IPS-18a (cell line): ENCODE measurements around the gene AOX1.
"Not testable (repeated sequence)": the region's sequence is repeated elsewhere in the genome, so short reads cannot be mapped to it uniquely, and the experiment has no call there.

Experiments
- H3K27ac ChIP-seq: one replicate; pipeline ENCODE4 v1.5.1; 2013; ENCODE audit warnings: low read length
- H3K27me3 ChIP-seq: one replicate; pipeline ENCODE4 v1.6.1; 2013; ENCODE audit warnings: mild to moderate bottlenecking, low read length; ENCODE audit not compliant: control insufficient read depth, insufficient read depth
- H3K36me3 ChIP-seq: one replicate; pipeline ENCODE4 v1.6.1; 2013; ENCODE audit warnings: low read depth, low read length; ENCODE audit not compliant: control insufficient read depth
- H3K4me1 ChIP-seq: one replicate; pipeline ENCODE4 v1.6.1; 2013; ENCODE audit warnings: low read depth, low read length; ENCODE audit not compliant: control insufficient read depth
- H3K4me3 ChIP-seq: one replicate; pipeline ENCODE4 v1.5.1; 2013; ENCODE audit warnings: low read length
- H3K9ac ChIP-seq: one replicate; pipeline ENCODE4 v1.6.1; 2013; ENCODE audit warnings: mild to moderate bottlenecking, low read length, moderate library complexity
- H3K9me3 ChIP-seq: one replicate; pipeline ENCODE4 v1.6.1; 2013; ENCODE audit warnings: low read depth, low read length; ENCODE audit not compliant: control insufficient read depth

The AOX1 gene

DNA sequence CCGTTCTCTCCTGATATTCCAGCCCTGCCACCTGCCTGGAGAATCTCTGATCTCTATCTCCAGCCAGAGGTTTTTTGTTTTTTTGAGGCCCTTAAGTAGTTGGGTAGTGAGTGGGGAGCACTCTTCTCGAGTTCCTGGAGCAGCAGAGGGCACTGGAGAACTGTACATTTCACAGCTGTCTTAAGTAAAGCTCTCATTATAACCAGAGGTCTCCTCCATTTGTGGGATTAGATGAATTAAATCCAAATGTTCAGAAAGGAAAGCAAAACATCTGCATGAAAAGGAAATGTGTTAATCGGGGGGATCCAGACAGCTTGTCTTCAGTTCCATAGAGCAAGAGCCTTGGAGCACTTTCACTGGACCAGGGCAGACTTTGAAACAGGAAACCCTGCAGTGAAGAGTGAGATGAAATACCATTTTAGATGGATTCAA is 32.8 kb downstream of the AOX1 start:
- Histone ChIP-seq H3K27me3 (no peaks in the 10 kb centered on the region), H3K27ac (no peak overlapping the region)

DNA sequence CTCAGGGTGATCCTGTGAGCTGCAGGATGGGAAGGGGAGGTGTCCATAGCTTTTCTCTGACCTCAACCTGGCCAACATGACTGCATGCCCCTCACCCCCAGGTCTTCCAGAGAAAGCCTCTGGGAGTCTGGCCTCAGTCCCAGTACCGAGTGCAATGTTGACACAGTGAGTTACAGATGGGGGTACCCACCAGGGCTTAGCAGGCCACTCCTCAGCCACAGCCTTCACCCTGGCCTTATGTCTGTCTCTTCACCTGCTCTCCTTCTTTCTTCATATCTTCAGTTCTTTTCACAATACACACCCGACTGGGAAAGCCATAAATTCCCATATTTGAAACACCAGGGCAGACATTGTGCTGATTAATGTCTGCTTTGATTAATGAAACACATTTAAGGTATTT is 33.5 kb downstream of the AOX1 start:
- no peaks in the 10 kb centered on the region for H3K9me3 ChIP-seq
- no peaks in the 10 kb centered on the region for H3K27me3 ChIP-seq
- no peaks in the 10 kb centered on the region for H3K36me3 ChIP-seq
- no peaks in the 10 kb centered on the region for H3K4me1 ChIP-seq
- H3K27ac ChIP-seq: no peak overlapping the region
- H3K9ac ChIP-seq: no peak overlapping the region
- no peak overlapping the region for H3K4me3 ChIP-seq

More for the DNA sequence above, 32.8 kb downstream of the AOX1 start:
- Histone ChIP-seq H3K36me3 (no peaks in the 10 kb centered on the region), H3K4me3 (no peak overlapping the region), H3K9me3 (no peaks in the 10 kb centered on the region), H3K9ac (no peak overlapping the region), H3K4me1 (no peaks in the 10 kb centered on the region)

DNA sequence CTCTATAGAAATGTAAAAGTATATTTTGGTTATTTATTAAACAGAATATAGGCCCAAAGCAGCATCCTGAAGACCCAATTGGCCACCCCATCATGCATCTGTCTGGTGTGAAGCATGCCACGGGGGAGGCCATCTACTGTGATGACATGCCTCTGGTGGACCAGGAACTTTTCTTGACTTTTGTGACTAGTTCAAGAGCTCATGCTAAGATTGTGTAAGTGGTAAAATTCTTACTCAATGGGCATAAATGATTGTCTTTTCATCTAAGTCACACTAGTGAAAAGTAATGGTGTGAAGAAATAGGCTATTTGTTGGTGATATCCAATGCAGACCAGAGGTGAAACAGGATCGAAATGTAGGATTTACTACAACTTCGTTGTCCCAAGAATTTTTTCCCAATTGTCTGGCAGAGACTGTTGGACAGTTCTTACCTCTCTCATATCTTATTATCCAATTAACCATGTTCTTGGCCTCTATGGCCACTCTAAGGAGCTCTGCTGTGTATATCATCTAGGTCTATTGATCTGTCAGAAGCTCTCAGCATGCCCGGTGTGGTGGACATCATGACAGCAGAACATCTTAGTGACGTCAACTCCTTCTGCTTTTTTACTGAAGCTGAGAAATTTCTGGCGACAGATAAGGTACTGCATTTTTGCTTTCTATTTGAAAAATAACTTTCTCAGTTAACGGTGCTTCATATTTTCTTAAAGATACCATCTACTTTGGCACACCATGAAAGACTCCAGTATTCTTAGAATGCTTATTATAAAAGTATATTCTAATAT is 35.0 kb downstream of the AOX1 start:
- no peaks in the 10 kb centered on the region for H3K36me3 ChIP-seq
- H3K27me3 ChIP-seq: no peaks in the 10 kb centered on the region
- H3K9me3 ChIP-seq: no peaks in the 10 kb centered on the region
- H3K27ac ChIP-seq: no peak overlapping the region
- H3K4me3 ChIP-seq: no peak overlapping the region
- no peaks in the 10 kb centered on the region for H3K4me1 ChIP-seq
- H3K9ac ChIP-seq: no peak overlapping the region

DNA sequence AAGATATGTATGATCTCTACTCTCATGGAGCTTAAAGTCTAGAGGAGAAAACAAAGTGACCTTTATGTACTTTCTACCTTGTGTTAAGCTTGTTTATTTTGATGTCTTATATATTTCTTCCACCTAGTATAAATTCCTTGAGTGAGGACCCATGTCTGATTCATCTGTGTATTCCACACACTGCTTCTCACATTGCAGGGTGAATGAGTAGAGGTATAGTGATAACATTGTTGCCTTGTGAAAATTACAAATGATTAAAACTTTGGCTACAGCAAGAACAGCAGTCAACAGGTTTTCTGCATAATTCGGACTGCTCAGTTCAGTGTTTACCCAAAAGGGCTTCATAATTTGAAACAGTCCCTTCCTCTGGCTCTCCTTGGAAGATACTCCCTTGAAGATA is 36.3 kb downstream of the AOX1 start:
- no peak overlapping the region for H3K27ac ChIP-seq
- no peak overlapping the region for H3K4me3 ChIP-seq
- no peaks in the 10 kb centered on the region for H3K9me3 ChIP-seq
- no peaks in the 10 kb centered on the region for H3K36me3 ChIP-seq
- H3K27me3 ChIP-seq: no peaks in the 10 kb centered on the region
- H3K9ac ChIP-seq: no peak overlapping the region
- H3K4me1 ChIP-seq: no peaks in the 10 kb centered on the region

DNA sequence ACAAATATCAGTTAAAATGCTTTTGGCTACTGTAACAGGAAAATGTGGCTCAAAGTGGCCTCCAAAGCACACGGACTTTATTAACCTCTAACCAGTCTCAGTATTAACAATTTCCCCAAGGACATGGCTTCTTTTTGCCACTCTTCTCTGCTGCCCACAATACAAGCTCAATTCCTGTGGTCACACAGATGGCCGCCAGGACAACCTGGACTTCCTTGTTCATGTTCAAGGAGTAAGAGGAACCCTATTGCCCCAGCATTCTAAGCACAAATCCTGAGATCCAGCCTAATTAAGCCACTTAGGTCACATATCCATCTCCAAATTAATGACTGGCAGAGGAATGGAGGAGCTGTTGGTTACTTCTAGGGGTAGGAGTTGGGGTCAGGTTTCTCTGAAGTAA is 38.2 kb downstream of the AOX1 start:
- Histone ChIP-seq H3K9me3 (no peaks in the 10 kb centered on the region), H3K4me3 (no peak overlapping the region), H3K27ac (no peak overlapping the region), H3K4me1 (no peaks in the 10 kb centered on the region), H3K36me3 (no peaks in the 10 kb centered on the region), H3K9ac (no peak overlapping the region), H3K27me3 (no peaks in the 10 kb centered on the region)

DNA sequence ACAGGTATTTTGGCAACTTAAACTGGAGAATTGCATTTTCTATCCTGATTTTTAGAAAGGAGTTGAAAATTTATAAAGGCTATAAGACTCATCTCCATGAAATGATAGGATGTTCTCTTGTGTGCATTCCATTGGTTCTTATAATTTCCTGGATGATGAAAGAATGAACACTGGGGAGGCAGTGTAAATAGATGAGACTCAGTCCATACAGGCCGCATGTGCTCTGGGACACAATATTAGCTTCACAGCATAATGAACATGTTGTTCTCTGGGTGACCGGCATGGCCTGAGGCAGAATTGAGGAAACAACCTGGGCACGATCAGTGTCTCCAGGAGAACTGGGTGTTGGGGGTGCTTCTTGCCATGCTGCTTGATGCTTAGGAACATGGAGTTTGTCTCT is 38.8 kb downstream of the AOX1 start:
- H3K9ac ChIP-seq: no peak overlapping the region
- no peaks in the 10 kb centered on the region for H3K9me3 ChIP-seq
- H3K36me3 ChIP-seq: no peaks in the 10 kb centered on the region
- no peaks in the 10 kb centered on the region for H3K4me1 ChIP-seq
- H3K27me3 ChIP-seq: no peaks in the 10 kb centered on the region
- no peak overlapping the region for H3K27ac ChIP-seq
- no peak overlapping the region for H3K4me3 ChIP-seq

DNA sequence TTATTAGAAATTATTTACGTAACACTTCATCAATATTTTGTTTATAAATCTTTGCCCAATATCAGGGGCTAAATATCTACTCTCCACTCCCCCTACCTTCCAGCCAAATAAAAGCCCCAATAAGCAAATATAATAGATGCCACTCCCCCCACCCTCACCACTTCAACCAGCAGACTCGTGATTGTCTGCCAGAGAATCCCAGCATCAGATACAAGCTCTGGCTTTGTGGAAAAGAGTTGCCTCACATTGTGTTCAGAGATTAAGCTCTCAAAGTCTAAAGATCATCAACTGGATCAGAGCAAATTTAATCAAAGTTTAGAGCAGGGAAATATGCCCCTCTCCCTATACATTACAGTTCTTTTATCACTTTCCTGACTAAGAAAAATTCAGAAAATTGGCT is 39.5 kb downstream of the AOX1 start:
- no peaks in the 10 kb centered on the region for H3K27me3 ChIP-seq
- no peaks in the 10 kb centered on the region for H3K36me3 ChIP-seq
- H3K27ac ChIP-seq: no peak overlapping the region
- H3K9me3 ChIP-seq: no peaks in the 10 kb centered on the region
- no peak overlapping the region for H3K9ac ChIP-seq
- no peaks in the 10 kb centered on the region for H3K4me1 ChIP-seq
- no peak overlapping the region for H3K4me3 ChIP-seq

DNA sequence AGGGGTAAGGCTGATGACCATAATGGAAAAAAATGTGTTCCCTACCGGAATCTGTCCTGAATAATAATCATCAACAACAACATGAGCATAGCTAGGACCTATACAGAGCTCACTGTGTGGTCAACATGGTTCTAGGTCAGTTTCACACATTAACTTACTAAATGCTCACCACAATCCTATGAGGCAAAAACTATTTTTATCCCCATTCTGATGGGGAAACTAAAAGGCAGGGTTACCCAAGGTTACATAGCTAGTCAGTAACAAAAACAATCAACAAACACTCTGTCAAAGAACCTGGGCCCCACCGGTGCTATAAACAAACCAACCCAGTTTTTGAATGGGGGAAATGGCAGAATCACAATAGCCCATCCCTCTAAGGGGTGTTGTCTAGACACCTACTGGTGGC is 40.1 kb downstream of the AOX1 start:
- H3K27me3 ChIP-seq: no peaks in the 10 kb centered on the region
- H3K36me3 ChIP-seq: no peaks in the 10 kb centered on the region
- no peak overlapping the region for H3K9ac ChIP-seq
- no peaks in the 10 kb centered on the region for H3K4me1 ChIP-seq
- no peak overlapping the region for H3K4me3 ChIP-seq
- no peak overlapping the region for H3K27ac ChIP-seq
- H3K9me3 ChIP-seq: no peaks in the 10 kb centered on the region

DNA sequence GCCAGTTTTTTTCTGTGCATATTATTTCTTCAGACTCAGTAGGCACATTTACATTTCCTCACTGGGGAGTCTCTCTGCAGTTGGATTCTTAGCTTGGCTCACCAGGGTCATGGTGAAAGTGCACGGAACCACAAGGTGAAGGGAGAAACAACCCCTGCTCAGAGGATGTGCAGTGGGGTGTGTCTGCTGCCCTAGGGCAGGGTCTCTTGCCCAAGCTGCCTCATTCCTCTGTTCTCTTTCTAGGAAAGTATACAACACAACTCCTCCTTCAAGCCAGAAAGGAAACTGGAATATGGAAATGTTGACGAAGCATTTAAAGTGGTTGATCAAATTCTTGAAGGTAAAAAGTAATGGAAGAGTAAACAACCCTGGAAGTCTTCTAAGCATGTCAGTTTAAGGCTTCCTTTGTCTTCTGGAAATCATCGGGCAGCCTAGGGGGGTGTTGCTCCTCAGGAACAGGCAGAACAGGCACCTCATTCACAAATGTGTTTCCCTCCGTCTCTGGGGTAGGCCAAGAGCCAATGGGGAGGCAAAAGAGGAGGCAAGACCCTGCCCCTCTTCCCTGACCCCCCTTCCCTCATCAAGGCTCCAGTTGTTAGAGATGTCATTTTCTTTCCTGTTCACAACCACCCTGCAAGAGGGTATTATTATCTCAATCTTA is 41.4 kb downstream of the AOX1 start:
- H3K27me3 ChIP-seq: no peaks in the 10 kb centered on the region
- no peaks in the 10 kb centered on the region for H3K4me1 ChIP-seq
- H3K36me3 ChIP-seq: no peaks in the 10 kb centered on the region
- H3K9ac ChIP-seq: no peak overlapping the region
- H3K27ac ChIP-seq: no peak overlapping the region
- no peaks in the 10 kb centered on the region for H3K9me3 ChIP-seq
- no peak overlapping the region for H3K4me3 ChIP-seq

DNA sequence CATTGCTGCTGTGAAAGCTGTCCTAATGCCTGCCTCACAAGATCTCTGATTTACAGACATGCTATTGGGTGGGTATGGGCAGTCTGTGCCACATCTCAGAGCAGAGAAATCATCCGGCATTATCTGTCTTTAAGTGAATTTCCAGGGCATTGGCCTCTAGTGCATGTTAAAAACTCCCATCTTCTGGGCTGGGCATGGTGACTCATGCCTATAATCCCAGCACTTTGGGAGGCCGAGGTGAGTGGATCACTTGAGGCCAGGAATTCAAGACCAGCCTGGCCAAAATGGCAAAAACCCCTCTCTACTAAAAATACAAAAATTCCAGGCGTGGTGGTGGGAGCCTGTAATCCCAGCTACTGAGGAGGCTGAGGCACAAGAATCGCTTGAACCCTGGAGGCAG is 42.6 kb downstream of the AOX1 start:
- not testable (repeated sequence) for H3K27me3 ChIP-seq, H3K4me1 ChIP-seq, H3K9ac ChIP-seq, H3K27ac ChIP-seq, H3K4me3 ChIP-seq, H3K9me3 ChIP-seq, H3K36me3 ChIP-seq

DNA sequence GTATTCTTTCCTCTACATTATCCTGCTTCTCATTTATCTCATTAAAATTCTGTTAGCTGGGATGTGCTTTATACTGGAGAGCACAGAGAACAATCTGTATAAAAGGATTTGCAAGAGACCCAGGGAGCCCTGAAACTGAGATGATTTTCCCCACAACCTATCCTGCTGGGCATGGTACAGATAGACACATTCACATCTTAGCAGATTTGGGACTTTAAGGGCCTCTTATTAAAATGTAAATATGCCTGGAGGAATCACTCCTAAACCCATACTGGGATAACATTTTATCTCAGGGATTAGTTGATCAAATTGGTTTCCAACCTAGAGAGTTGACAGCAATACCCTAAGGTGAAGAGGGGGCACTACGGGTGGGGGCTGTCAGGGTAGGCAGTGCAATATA is 45.5 kb downstream of the AOX1 start:
- no peak overlapping the region for H3K4me3 ChIP-seq
- no peaks in the 10 kb centered on the region for H3K27me3 ChIP-seq
- no peak overlapping the region for H3K27ac ChIP-seq
- no peaks in the 10 kb centered on the region for H3K9me3 ChIP-seq
- H3K4me1 ChIP-seq: no peaks in the 10 kb centered on the region
- H3K36me3 ChIP-seq: no peaks in the 10 kb centered on the region
- H3K9ac ChIP-seq: no peak overlapping the region
